H9 (cell line): ENCODE measurements around the gene FASTKD2. TPM values are rescaled to one million over a fixed set of nuclear protein-coding genes. Genes with fewer than 3 reads are reported as not detected.

ENCODE experiments used
- DNase-seq: peaks from one replicate; pipeline ENCODE4 v3.0.0-alpha.2; 2017
- H2AFZ ChIP-seq: one replicate; pipeline ENCODE4 v1.6.1; 2013; ENCODE audit warnings: mild to moderate bottlenecking, low read length, control low read depth, moderate library complexity
- H2AK5ac ChIP-seq: 2 replicates; pipeline ENCODE4 v1.6.1; 2013; ENCODE audit warnings: low read length, control low read depth, mixed read lengths; ENCODE audit not compliant: insufficient read length
- H2BK120ac ChIP-seq: one replicate; pipeline ENCODE4 v1.6.1; 2013; ENCODE audit warnings: low read depth, mild to moderate bottlenecking, low read length, control low read depth, inconsistent platforms; ENCODE audit not compliant: poor library complexity, severe bottlenecking
- H2BK12ac ChIP-seq: 2 replicates; pipeline ENCODE4 v1.6.1; 2013; ENCODE audit warnings: low read length, control low read depth, mixed read lengths, low read depth; ENCODE audit not compliant: insufficient read length
- H2BK15ac ChIP-seq: 2 replicates; pipeline ENCODE4 v1.6.1; 2013; ENCODE audit warnings: low read depth, low read length, control low read depth
- H2BK20ac ChIP-seq: one replicate; pipeline ENCODE4 v1.6.1; 2013; ENCODE audit warnings: low read depth, mild to moderate bottlenecking, low read length, control low read depth, inconsistent platforms; ENCODE audit not compliant: poor library complexity, severe bottlenecking
- H2BK5ac ChIP-seq: 2 replicates; pipeline ENCODE4 v1.6.1; 2013; ENCODE audit warnings: low read length, control low read depth, mixed read lengths; ENCODE audit not compliant: insufficient read length
- H3K14ac ChIP-seq: 2 replicates; pipeline ENCODE4 v1.6.1; 2013; ENCODE audit warnings: low read length, control low read depth; ENCODE audit not compliant: insufficient read depth
- H3K18ac ChIP-seq: 2 replicates; pipeline ENCODE4 v1.6.1; 2013; ENCODE audit warnings: low read depth, mild to moderate bottlenecking, mixed read lengths, low read length, control low read depth; ENCODE audit not compliant: insufficient read length
- H3K23ac ChIP-seq: 2 replicates; pipeline ENCODE4 v1.6.1; 2013; ENCODE audit warnings: low read length, control low read depth, mixed read lengths, low read depth; ENCODE audit not compliant: insufficient read length
- H3K23me2 ChIP-seq: 2 replicates; pipeline ENCODE4 v1.6.1; 2013; ENCODE audit warnings: low read depth, mild to moderate bottlenecking, mixed read lengths, low read length, control low read depth; ENCODE audit not compliant: insufficient read length, poor library complexity, severe bottlenecking
- H3K27ac ChIP-seq: 2 replicates; pipeline ENCODE4 v1.5.1; 2013; ENCODE audit warnings: low read length, control low read depth, mixed read lengths, low read depth; ENCODE audit not compliant: insufficient read length
- H3K27me3 ChIP-seq: 2 replicates; pipeline ENCODE4 v1.6.1; 2013; ENCODE audit warnings: low read length, control low read depth, inconsistent platforms; ENCODE audit not compliant: insufficient read depth
- H3K4ac ChIP-seq: 2 replicates; pipeline ENCODE4 v1.6.1; 2013; ENCODE audit warnings: low read depth, mild to moderate bottlenecking, control low read depth, inconsistent platforms, low read length, moderate library complexity
- H3K4me1 ChIP-seq: 2 replicates; pipeline ENCODE4 v1.6.1; 2013; ENCODE audit warnings: low read length, control low read depth, inconsistent platforms; ENCODE audit not compliant: insufficient read depth
- H3K4me2 ChIP-seq: 2 replicates; pipeline ENCODE4 v1.6.1; 2013; ENCODE audit warnings: low read length, control low read depth, mixed read lengths; ENCODE audit not compliant: insufficient read length, insufficient read depth
- H3K56ac ChIP-seq: 2 replicates; pipeline ENCODE4 v1.6.1; 2013; ENCODE audit warnings: low read depth, mild to moderate bottlenecking, mixed read lengths, low read length, control low read depth; ENCODE audit not compliant: insufficient read length
- H3K79me1 ChIP-seq: 2 replicates; pipeline ENCODE4 v1.6.1; 2013; ENCODE audit warnings: low read depth, mild to moderate bottlenecking, moderate library complexity, low read length, control low read depth, inconsistent platforms; ENCODE audit not compliant: insufficient read depth, poor library complexity, severe bottlenecking
- H3K79me2 ChIP-seq: 2 replicates; pipeline ENCODE4 v1.6.1; 2013; ENCODE audit warnings: low read length, control low read depth, inconsistent platforms; ENCODE audit not compliant: insufficient read depth
- H3K9ac ChIP-seq: 2 replicates; pipeline ENCODE4 v1.6.1; 2013; ENCODE audit warnings: low read length, control low read depth, mixed read lengths; ENCODE audit not compliant: insufficient read length; ENCODE audit errors: extremely low read depth
- H3K9me3 ChIP-seq: one replicate; pipeline ENCODE4 v1.6.1; 2013; ENCODE audit warnings: low read depth, low read length, inconsistent platforms; ENCODE audit not compliant: control insufficient read depth
- H3T11ph ChIP-seq: one replicate; pipeline ENCODE4 v1.6.1; 2013; ENCODE audit warnings: mild to moderate bottlenecking, low read length, control low read depth, inconsistent platforms
- H4K20me1 ChIP-seq: one replicate; pipeline ENCODE4 v1.6.1; 2013; ENCODE audit not compliant: control insufficient read depth, insufficient read length, insufficient read depth
- H4K5ac ChIP-seq: 2 replicates; pipeline ENCODE4 v1.6.1; 2013; ENCODE audit warnings: low read depth, mild to moderate bottlenecking, mixed read lengths, low read length, control low read depth; ENCODE audit not compliant: insufficient read length
- H4K8ac ChIP-seq: replicated peaks from 2 replicates; pipeline ENCODE4 v1.6.1; 2013; ENCODE audit warnings: low read length, control low read depth, mixed read lengths, low read depth; ENCODE audit not compliant: insufficient read length
- H4K91ac ChIP-seq: 2 replicates; pipeline ENCODE4 v1.6.1; 2013; ENCODE audit warnings: low read depth, mild to moderate bottlenecking, moderate library complexity, mixed read lengths, low read length, control low read depth; ENCODE audit not compliant: insufficient read length
- H3K27ac Mint-ChIP-seq, 3 experiments: 2 replicates in 2 of 3; 3 replicates in 1 of 3; pipeline ENCODE4 v1.8.0; 2020 to 2021; ENCODE audit warnings: mixed read lengths in 3 of 3, mild to moderate bottlenecking in 1 of 3, moderate library complexity in 1 of 3
- H3K27me3 Mint-ChIP-seq: 2 replicates; pipeline ENCODE4 v1.8.0; 2021; ENCODE audit warnings: low read depth, mild to moderate bottlenecking, moderate library complexity, mixed read lengths
- H3K36me3 Mint-ChIP-seq, 3 experiments: 2 replicates in 2 of 3; 3 replicates in 1 of 3; pipeline ENCODE4 v1.8.0; 2020 to 2021; ENCODE audit warnings: low read depth in 3 of 3, mixed read lengths in 3 of 3; ENCODE audit not compliant: insufficient read depth in 1 of 3
- H3K4me1 Mint-ChIP-seq, 2 experiments: 2 replicates each; pipeline ENCODE4 v1.8.0; 2020; ENCODE audit warnings: mixed read lengths in 2 of 2
- H3K4me3 Mint-ChIP-seq, 2 experiments: 2 replicates in 1 of 2; 3 replicates in 1 of 2; pipeline ENCODE4 v1.8.0; 2020 to 2021; ENCODE audit warnings: mild to moderate bottlenecking in 2 of 2, mixed read lengths in 2 of 2, moderate library complexity in 1 of 2
- H3K9me3 Mint-ChIP-seq, 2 experiments: 2 replicates in 1 of 2; 3 replicates in 1 of 2; pipeline ENCODE4 v1.8.0; 2020; ENCODE audit warnings: mild to moderate bottlenecking in 2 of 2, mixed read lengths in 2 of 2, moderate library complexity in 1 of 2
- CTCF ChIP-seq: fragments of 200-600 bp; sonication (generic); conservative IDR thresholded peaks from 3 replicates; pipeline ENCODE4 v1.8.0; 2021; ENCODE audit warnings: antibody characterized with exemption, mild to moderate bottlenecking
- WGBS: extraction: QIAGEN DNeasy Blood & Tissue Kit; methylation state at CpG from one replicate; pipeline ENCODE4 v1.1.7; 2013; ENCODE audit warnings: missing lambda C conversion rate, low lambda C conversion rate, mixed read lengths; ENCODE audit not compliant: insufficient read length; ENCODE audit errors: extremely low coverage; 5-methylcytosine and 5-hydroxymethylcytosine counted together
- total RNA-seq: library from RNA; stranded (reverse); gene quantifications from 2 replicates; pipeline ENCODE4 v1.2.1, GENCODE V29; 2021

Gene FASTKD2
- total RNA-seq, 1 experiment from 2014 or later: 39.2 TPM

DNA sequence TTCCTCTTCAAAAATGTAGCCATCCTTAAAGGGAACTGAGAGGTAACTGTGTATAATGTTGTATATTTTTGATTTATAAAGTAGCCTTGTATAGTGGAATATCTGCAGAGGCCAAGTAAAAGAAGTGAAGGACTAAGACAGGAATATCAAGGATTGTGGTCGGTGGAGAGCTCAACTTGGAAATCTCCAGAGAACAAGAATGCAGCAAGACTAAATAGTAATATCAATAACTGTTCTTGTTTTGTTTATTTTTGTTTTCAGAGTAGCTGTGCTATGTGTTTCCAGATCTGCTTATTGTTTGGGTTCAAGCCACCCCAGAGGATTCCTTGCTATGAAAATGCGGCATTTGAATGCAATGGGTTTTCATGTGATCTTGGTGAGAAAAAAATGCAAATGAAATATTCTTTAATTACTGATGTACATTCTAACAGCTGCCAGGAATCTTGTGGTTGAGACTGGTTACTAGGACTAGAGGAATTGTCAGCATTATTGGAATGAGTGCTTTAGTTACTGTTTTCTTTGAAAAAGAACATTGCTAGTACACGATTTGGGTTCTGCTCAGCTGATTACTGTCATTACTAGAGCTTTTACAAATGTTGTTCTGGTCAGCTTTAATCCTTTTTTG, 25.0 kb downstream of the FASTKD2 start:
- Histone ChIP-seq H3K4me1 (no peaks in the 10 kb centered on the region), H3T11ph (no peak overlapping the region), H3K4me2 (no peak overlapping the region), H2BK20ac (no peak overlapping the region), H2BK12ac (no peak overlapping the region), H3K9me3 (no peaks in the 10 kb centered on the region), H3K9ac (no peak overlapping the region), H4K8ac (no peak overlapping the region), H2BK15ac (no peak overlapping the region), H2AK5ac (no peak overlapping the region), H4K91ac (no peak overlapping the region), H4K20me1 (no peaks in the 10 kb centered on the region), H3K4ac (no peak overlapping the region), H3K27ac (no peak overlapping the region), H2AFZ (no peak overlapping the region), H4K5ac (no peak overlapping the region), H3K27me3 (no peaks in the 10 kb centered on the region), H3K14ac (no peak overlapping the region), H3K23ac (no peak overlapping the region), H2BK120ac (no peak overlapping the region), H3K79me2 (no peaks in the 10 kb centered on the region), H3K56ac (no peak overlapping the region), H2BK5ac (no peak overlapping the region), H3K23me2 (no peaks in the 10 kb centered on the region), H3K79me1 (no peaks in the 10 kb centered on the region), H3K18ac (no peak overlapping the region)
- DNase-seq: no peak
- WGBS: no CpG with 5 or more reads among the region's 3 CpGs
- Mint-ChIP-seq H3K4me1 (no peaks in the 10 kb centered on the region), H3K36me3 (peaks cover 11 to 76% (median 59%) of the 10 kb centered on the region in 3 experiments; a peak in 6 of 7 replicates), H3K27me3 (no peaks in the 10 kb centered on the region), H3K27ac (no peak overlapping the region), H3K9me3 (no peaks in the 10 kb centered on the region), H3K4me3 (no peak overlapping the region)
- TF ChIP-seq CTCF: no peak
